Neuronal stem cell (in vitro differentiated cells): ENCODE measurements around the gene INO80.

Experiments used
- DNase-seq: peaks from one replicate; pipeline ENCODE4 v3.0.0-alpha.2; 2013; ENCODE audit warnings: low spot score
- H2AFZ ChIP-seq: one replicate; pipeline ENCODE4 v1.6.1; 2013; ENCODE audit warnings: mild to moderate bottlenecking, low read length, inconsistent platforms
- H2AK5ac ChIP-seq: 2 replicates; pipeline ENCODE4 v1.6.1; 2013; ENCODE audit warnings: low read depth, mild to moderate bottlenecking, inconsistent platforms, low read length, moderate library complexity, mixed read lengths
- H2BK120ac ChIP-seq: 2 replicates; pipeline ENCODE4 v1.6.1; 2013; ENCODE audit warnings: low read depth, mild to moderate bottlenecking, inconsistent platforms, low read length, moderate library complexity, mixed read lengths
- H2BK12ac ChIP-seq: one replicate; pipeline ENCODE4 v1.6.1; 2013; ENCODE audit warnings: low read length, inconsistent platforms
- H2BK15ac ChIP-seq: 2 replicates; pipeline ENCODE4 v1.6.1; 2013; ENCODE audit warnings: mild to moderate bottlenecking, low read length, inconsistent platforms, mixed read lengths
- H2BK5ac ChIP-seq: one replicate; pipeline ENCODE4 v1.6.1; 2013; ENCODE audit warnings: inconsistent platforms, mild to moderate bottlenecking, low read length, moderate library complexity
- H3K14ac ChIP-seq: one replicate; pipeline ENCODE4 v1.6.1; 2013; ENCODE audit warnings: low read length, inconsistent platforms
- H3K18ac ChIP-seq: 2 replicates; pipeline ENCODE4 v1.6.1; 2013; ENCODE audit warnings: low read length, inconsistent platforms
- H3K23ac ChIP-seq: 2 replicates; pipeline ENCODE4 v1.6.1; 2013; ENCODE audit warnings: low read depth, mild to moderate bottlenecking, mixed read lengths, low read length, inconsistent platforms; ENCODE audit not compliant: poor library complexity
- H3K27ac ChIP-seq: replicated peaks from 3 replicates; pipeline ENCODE4 v1.5.1; 2013; ENCODE audit warnings: low read length, inconsistent platforms
- H3K27me3 ChIP-seq, 3 experiments: 2 replicates each; pipeline ENCODE4 v1.6.1; 2013; ENCODE audit warnings: low read length in 3 of 3, mild to moderate bottlenecking in 2 of 3, inconsistent platforms in 1 of 3, low read depth in 1 of 3, mixed read lengths in 1 of 3, moderate library complexity in 1 of 3; ENCODE audit not compliant: control insufficient read depth in 3 of 3, insufficient read depth in 3 of 3
- H3K36me3 ChIP-seq, 2 donors: replicated peaks in 1 of 2; 2 replicates each; pipeline ENCODE4 v1.6.1; 2013; ENCODE audit warnings: low read length in 2 of 2; ENCODE audit not compliant: control insufficient read depth in 2 of 2, insufficient read depth in 2 of 2
- H3K4ac ChIP-seq: 2 replicates; pipeline ENCODE4 v1.6.1; 2013; ENCODE audit warnings: inconsistent platforms, mild to moderate bottlenecking, low read length, moderate library complexity
- H3K4me1 ChIP-seq, 2 donors: 1 replicate in 1 of 2; 2 replicates in 1 of 2; pipeline ENCODE4 v1.6.1; 2013; ENCODE audit warnings: low read length in 2 of 2, low read depth in 1 of 2; ENCODE audit not compliant: control insufficient read depth in 2 of 2, insufficient read depth in 1 of 2
- H3K4me2 ChIP-seq: one replicate; pipeline ENCODE4 v1.6.1; 2013; ENCODE audit warnings: mild to moderate bottlenecking, low read length, inconsistent platforms; ENCODE audit not compliant: insufficient read depth, poor library complexity, severe bottlenecking
- H3K4me3 ChIP-seq, 2 donors: 2 replicates each; pipeline ENCODE4 v1.5.1; 2013; ENCODE audit warnings: low read length in 2 of 2, mild to moderate bottlenecking in 2 of 2, inconsistent platforms in 1 of 2, moderate library complexity in 1 of 2
- H3K79me1 ChIP-seq: one replicate; pipeline ENCODE4 v1.6.1; 2013; ENCODE audit warnings: low read depth, mild to moderate bottlenecking, inconsistent platforms, low read length, moderate library complexity
- H3K9ac ChIP-seq: one replicate; pipeline ENCODE4 v1.6.1; 2013; ENCODE audit warnings: mild to moderate bottlenecking, low read depth, low read length, inconsistent platforms; ENCODE audit not compliant: poor library complexity
- H3K9me3 ChIP-seq, 2 donors: replicated peaks in 1 of 2; 2 replicates each; pipeline versions ENCODE3 to v1.6.1; 2013; ENCODE audit warnings: low read length in 2 of 2, mild to moderate bottlenecking in 2 of 2, inconsistent platforms in 1 of 2, low read depth in 1 of 2, mixed read lengths in 1 of 2, moderate library complexity in 1 of 2; ENCODE audit not compliant: control insufficient read depth in 2 of 2, insufficient read depth in 1 of 2
- H4K8ac ChIP-seq: one replicate; pipeline ENCODE4 v1.6.1; 2013; ENCODE audit warnings: low read depth, mild to moderate bottlenecking, inconsistent platforms, low read length, moderate library complexity
- H4K91ac ChIP-seq: one replicate; pipeline ENCODE4 v1.6.1; 2013; ENCODE audit warnings: low read length, low read depth, mild to moderate bottlenecking, inconsistent platforms; ENCODE audit not compliant: poor library complexity
- WGBS, 2 donors: extraction: QIAGEN DNeasy Blood & Tissue Kit; methylation state at CpG; one replicate each; pipeline ENCODE4 v1.1.7; 2013; ENCODE audit warnings: missing lambda C conversion rate in 2 of 2, mixed read lengths in 1 of 2; ENCODE audit not compliant: insufficient read length in 2 of 2, insufficient replicate concordance in 1 of 2; ENCODE audit errors: extremely low coverage in 2 of 2; 5-methylcytosine and 5-hydroxymethylcytosine counted together

The INO80 gene

DNA sequence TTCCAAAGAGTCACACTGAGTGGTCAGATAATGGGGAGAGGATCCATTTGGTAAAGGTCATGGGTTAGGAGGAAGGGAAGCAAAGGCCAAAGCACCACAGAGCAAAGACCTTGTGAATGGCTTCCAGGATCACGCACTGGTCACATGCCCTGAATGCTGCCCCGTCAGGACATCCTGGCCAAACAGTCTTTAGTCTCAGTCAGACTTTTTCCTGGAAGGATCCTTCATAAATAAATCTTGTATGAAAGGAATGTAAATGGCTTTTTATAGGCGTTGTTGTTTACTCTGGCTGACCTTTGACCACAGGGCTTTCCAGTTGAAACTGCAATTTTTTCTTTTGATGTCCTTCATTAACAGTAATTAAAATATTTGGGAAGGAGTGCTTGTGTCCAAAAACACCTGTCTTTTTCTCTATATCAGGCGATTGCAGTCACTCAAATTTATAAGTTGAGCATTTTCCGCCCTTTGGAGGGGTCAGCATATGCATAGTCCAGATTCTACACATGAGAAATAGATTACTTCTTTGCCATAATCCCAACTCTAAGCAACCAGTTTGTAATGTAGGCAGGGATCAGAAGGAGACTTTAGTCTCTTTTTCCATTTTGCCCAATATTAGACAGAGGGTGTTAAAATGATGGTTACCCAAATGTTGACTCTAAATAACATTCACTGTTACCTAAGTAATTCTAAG, 114.4 kb downstream of the INO80 start:
- Histone ChIP-seq H3K9ac (no peak overlapping the region), H3K4ac (no peak overlapping the region), H3K4me1 (no peaks in the 10 kb centered on the region), H3K14ac (no peak overlapping the region), H2AK5ac (no peak overlapping the region), H2BK5ac (no peak overlapping the region), H3K27ac (no peak overlapping the region), H3K4me2 (no peak overlapping the region), H2BK15ac (no peak overlapping the region), H2BK12ac (no peak overlapping the region), H3K79me1 (no peaks in the 10 kb centered on the region), H3K23ac (no peak overlapping the region), H4K91ac (no peak overlapping the region), H3K27me3 (no peaks in the 10 kb centered on the region), H3K4me3 (no peak overlapping the region), H2AFZ (no peak overlapping the region), H3K9me3 (no peaks in the 10 kb centered on the region), H3K18ac (no peak overlapping the region), H2BK120ac (no peak overlapping the region), H3K36me3 (peaks cover 2 to 57% of the 10 kb centered on the region in 2 donors), H4K8ac (no peak overlapping the region)
- no CpG with 5 or more reads among the region's 5 CpGs for WGBS, 2 donors
- no peak for DNase-seq

GRCh38 chr15:40999190-40999589, 116.9 kb downstream of the INO80 start:
- H3K36me3 ChIP-seq = peaks cover 5 to 66% of the 10 kb centered on the region in 2 donors
- no peak overlapping the region for H4K8ac ChIP-seq
- H3K23ac ChIP-seq = no peak overlapping the region
- H3K4me3 ChIP-seq = no peak overlapping the region
- H3K9me3 ChIP-seq = no peaks in the 10 kb centered on the region
- no peak overlapping the region for H3K14ac ChIP-seq
- no peak overlapping the region for H2AFZ ChIP-seq
- H3K27ac ChIP-seq = no peak overlapping the region
- no peak overlapping the region for H2BK120ac ChIP-seq
- H2BK12ac ChIP-seq = no peak overlapping the region
- no CpG with 5 or more reads among the region's 4 CpGs for WGBS, 2 donors
- H3K79me1 ChIP-seq = no peaks in the 10 kb centered on the region
- H2AK5ac ChIP-seq = no peak overlapping the region
- no peak overlapping the region for H4K91ac ChIP-seq
- H2BK5ac ChIP-seq = no peak overlapping the region
- H3K9ac ChIP-seq = no peak overlapping the region
- H3K4me2 ChIP-seq = no peak overlapping the region
- H2BK15ac ChIP-seq = no peak overlapping the region
- DNase-seq = no peak
- no peaks in the 10 kb centered on the region for H3K27me3 ChIP-seq
- no peak overlapping the region for H3K4ac ChIP-seq
- no peaks in the 10 kb centered on the region for H3K4me1 ChIP-seq
- no peak overlapping the region for H3K18ac ChIP-seq

GRCh38 chr15:40995656-40996055, 120.4 kb downstream of the INO80 start:
- no peak overlapping the region for H3K14ac ChIP-seq
- no peak overlapping the region for H3K4me2 ChIP-seq
- H2BK12ac ChIP-seq = no peak overlapping the region
- H2BK5ac ChIP-seq = no peak overlapping the region
- H3K36me3 ChIP-seq = peaks cover 6 to 65% of the 10 kb centered on the region in 2 donors
- H3K27me3 ChIP-seq = no peaks in the 10 kb centered on the region
- H2BK15ac ChIP-seq = no peak overlapping the region
- H3K79me1 ChIP-seq = no peaks in the 10 kb centered on the region
- no peaks in the 10 kb centered on the region for H3K4me1 ChIP-seq
- no peak overlapping the region for H3K18ac ChIP-seq
- no peaks in the 10 kb centered on the region for H3K9me3 ChIP-seq
- no peak overlapping the region for H3K27ac ChIP-seq
- H3K9ac ChIP-seq = no peak overlapping the region
- no peak overlapping the region for H2AK5ac ChIP-seq
- no peak overlapping the region for H2BK120ac ChIP-seq
- H2AFZ ChIP-seq = no peak overlapping the region
- no CpG with 5 or more reads among the region's 3 CpGs for WGBS, 2 donors
- no peak overlapping the region for H3K4ac ChIP-seq
- no peak overlapping the region for H4K8ac ChIP-seq
- H3K23ac ChIP-seq = no peak overlapping the region
- no peak for DNase-seq
- no peak overlapping the region for H3K4me3 ChIP-seq
- H4K91ac ChIP-seq = no peak overlapping the region

GRCh38 chr15:40992825-40993224, 123.3 kb downstream of the INO80 start:
- no CpG with 5 or more reads among the region's 5 CpGs for WGBS, 2 donors
- Histone ChIP-seq H2AFZ (no peak overlapping the region), H3K27me3 (no peaks in the 10 kb centered on the region), H3K4ac (no peak overlapping the region), H3K14ac (no peak overlapping the region), H3K27ac (no peak overlapping the region), H3K23ac (no peak overlapping the region), H3K4me1 (no peaks in the 10 kb centered on the region), H3K9ac (no peak overlapping the region), H3K4me3 (no peak overlapping the region), H2BK15ac (no peak overlapping the region), H3K4me2 (no peak overlapping the region), H2BK12ac (no peak overlapping the region), H4K91ac (no peak overlapping the region), H3K9me3 (no peaks in the 10 kb centered on the region), H2AK5ac (no peak overlapping the region), H2BK120ac (no peak overlapping the region), H4K8ac (no peak overlapping the region), H2BK5ac (no peak overlapping the region), H3K79me1 (no peaks in the 10 kb centered on the region), H3K18ac (no peak overlapping the region), H3K36me3 (peaks cover 6 to 72% of the 10 kb centered on the region in 2 donors)
- no peak for DNase-seq
